Esophagus squamous epithelium (tissue), 4 donors: ENCODE results near the gene CPSF6.

Experiments used
- CTCF ChIP-seq, 6 experiments: fragments of 450-650 bp in 4 of 6; fragments of 200-600 bp in 2 of 6; sonication (generic) in 2 of 6; IDR thresholded peaks; one replicate each; pipeline ENCODE4 v1.5.1; 2016 to 2019; ENCODE audit warnings: antibody characterized with exemption in 6 of 6, mild to moderate bottlenecking in 4 of 6, moderate library complexity in 4 of 6
- POLR2A ChIP-seq, 4 donors: fragments of 450-650 bp; IDR thresholded peaks; one replicate each; pipeline ENCODE4 v1.6.1; 2017; ENCODE audit warnings: antibody characterized with exemption in 4 of 4, mild to moderate bottlenecking in 4 of 4, moderate library complexity in 3 of 4

- no peak for TF ChIP-seq CTCF (IDR thresholded peaks at IDR 0.05)
- TF ChIP-seq POLR2A (IDR thresholded peaks at IDR 0.05), result no peak
These were observed 33.1 kb downstream of the CPSF6 start for GRCh38 chr12:69272511-69272910.
